ENCODE measurements around the gene TRABD2B.

Gene TRABD2B

DNA sequence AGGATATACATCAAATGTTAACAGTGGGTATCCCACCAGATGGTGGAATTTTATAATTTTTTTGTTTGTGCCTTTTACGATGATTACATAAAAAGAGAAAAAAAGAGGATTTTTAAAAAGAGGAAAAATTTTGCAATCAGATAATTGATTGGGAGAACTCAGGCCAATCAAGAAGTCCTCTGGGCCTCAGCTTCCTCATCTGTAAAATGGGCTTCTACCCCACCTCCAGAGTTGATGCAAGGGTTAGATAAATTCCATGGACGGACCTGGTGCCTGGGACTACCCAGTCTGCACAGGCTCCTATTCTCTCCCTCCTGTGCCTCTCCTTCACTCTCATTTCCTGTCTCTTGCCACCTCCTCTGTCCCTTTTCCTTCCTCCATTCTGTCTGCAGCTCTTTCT, 88.9 kb downstream of the TRABD2B start:
- TF ChIP-seq FOXP2 (optimal IDR thresholded peaks at IDR 0.05; ENCODE audit: borderline replicate concordance, extremely low read depth, extremely low read length, insufficient read depth) (no peak), SIN3A (IDR thresholded peaks at IDR 0.05; ENCODE audit: borderline replicate concordance, insufficient read depth, low read length) (no peak), POLR2AphosphoS5 (IDR thresholded peaks at IDR 0.05; ENCODE audit: low read depth, low read length) (no peak), TAF1 (IDR thresholded peaks at IDR 0.05; ENCODE audit: borderline replicate concordance, insufficient read depth, low read length) (no peak)
- TF ChIP-seq, protein P1, sequence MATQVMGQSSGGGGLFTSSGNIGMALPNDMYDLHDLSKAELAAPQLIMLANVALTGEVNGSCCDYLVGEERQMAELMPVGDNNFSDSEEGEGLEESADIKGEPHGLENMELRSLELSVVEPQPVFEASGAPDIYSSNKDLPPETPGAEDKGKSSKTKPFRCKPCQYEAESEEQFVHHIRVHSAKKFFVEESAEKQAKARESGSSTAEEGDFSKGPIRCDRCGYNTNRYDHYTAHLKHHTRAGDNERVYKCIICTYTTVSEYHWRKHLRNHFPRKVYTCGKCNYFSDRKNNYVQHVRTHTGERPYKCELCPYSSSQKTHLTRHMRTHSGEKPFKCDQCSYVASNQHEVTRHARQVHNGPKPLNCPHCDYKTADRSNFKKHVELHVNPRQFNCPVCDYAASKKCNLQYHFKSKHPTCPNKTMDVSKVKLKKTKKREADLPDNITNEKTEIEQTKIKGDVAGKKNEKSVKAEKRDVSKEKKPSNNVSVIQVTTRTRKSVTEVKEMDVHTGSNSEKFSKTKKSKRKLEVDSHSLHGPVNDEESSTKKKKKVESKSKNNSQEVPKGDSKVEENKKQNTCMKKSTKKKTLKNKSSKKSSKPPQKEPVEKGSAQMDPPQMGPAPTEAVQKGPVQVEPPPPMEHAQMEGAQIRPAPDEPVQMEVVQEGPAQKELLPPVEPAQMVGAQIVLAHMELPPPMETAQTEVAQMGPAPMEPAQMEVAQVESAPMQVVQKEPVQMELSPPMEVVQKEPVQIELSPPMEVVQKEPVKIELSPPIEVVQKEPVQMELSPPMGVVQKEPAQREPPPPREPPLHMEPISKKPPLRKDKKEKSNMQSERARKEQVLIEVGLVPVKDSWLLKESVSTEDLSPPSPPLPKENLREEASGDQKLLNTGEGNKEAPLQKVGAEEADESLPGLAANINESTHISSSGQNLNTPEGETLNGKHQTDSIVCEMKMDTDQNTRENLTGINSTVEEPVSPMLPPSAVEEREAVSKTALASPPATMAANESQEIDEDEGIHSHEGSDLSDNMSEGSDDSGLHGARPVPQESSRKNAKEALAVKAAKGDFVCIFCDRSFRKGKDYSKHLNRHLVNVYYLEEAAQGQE (IDR thresholded peaks at IDR 0.05; ENCODE audit: insufficient read depth in 1 of 2, low read depth in 2 of 2, low read length in 2 of 2) = no peak

DNA sequence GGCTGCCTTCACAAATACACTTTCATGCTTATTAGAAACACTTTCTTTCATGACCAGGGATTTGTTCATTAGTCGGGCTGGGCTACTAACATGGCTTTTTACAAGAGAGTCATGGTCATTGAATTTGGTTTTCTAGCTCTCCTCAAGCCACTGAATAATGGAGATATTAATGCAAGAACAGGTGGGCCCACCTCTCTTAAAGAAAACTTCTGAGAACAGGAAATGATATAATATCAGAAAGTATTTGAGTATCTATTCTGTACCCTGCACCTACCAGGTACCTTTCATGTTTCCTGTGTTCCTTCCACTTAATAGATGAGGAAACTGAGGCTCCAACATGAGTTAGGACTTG, 90.0 kb downstream of the TRABD2B start:
- TF ChIP-seq, protein P1 (IDR thresholded peaks at IDR 0.05; ENCODE audit: insufficient read depth in 1 of 2, low read depth in 2 of 2, low read length in 2 of 2) = no peak
- no peak for TF ChIP-seq FOXP2 (optimal IDR thresholded peaks at IDR 0.05; ENCODE audit: borderline replicate concordance, extremely low read depth, extremely low read length, insufficient read depth)
- TF ChIP-seq SIN3A (IDR thresholded peaks at IDR 0.05; ENCODE audit: borderline replicate concordance, insufficient read depth, low read length) = no peak
- no peak for TF ChIP-seq POLR2AphosphoS5 (IDR thresholded peaks at IDR 0.05; ENCODE audit: low read depth, low read length)
- no peak for TF ChIP-seq TAF1 (IDR thresholded peaks at IDR 0.05; ENCODE audit: borderline replicate concordance, insufficient read depth, low read length)

DNA sequence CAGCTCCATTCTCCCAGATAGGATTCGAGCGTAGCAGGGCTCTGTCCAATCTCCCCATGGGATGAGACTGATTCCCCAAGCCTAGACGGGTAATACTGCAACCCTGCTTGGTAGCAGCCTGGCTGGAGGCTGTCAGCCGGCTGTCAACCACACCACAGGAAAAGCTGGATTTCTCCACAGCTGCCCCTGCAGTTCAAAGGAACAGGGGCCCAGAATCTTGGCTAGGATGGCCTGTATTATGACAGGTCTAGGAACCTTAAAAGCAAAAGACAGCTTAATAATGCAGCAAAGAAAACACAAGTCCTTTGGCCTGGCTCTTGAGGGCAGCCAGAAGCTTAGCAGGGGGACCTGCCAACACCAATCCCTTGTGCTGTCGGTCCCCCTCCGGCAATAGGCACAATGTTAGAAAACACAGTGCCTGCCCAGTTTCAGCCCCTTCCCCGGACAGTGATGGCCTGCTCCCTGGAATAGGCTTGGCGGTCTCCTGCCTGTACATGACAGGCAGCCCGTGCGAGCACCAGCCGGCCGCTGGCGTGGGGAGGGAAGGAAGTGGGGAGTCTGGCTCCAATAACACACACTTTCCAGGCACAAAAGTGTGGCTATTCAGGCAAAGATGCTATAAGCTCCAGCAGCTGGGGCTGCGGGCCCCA, 90.5 kb downstream of the TRABD2B start:
- TF ChIP-seq FOXP2 (optimal IDR thresholded peaks at IDR 0.05; ENCODE audit: borderline replicate concordance, extremely low read depth, extremely low read length, insufficient read depth) (no peak), SIN3A (IDR thresholded peaks at IDR 0.05; ENCODE audit: borderline replicate concordance, insufficient read depth, low read length) (no peak; the same call in 1 of the 2 replicates), POLR2AphosphoS5 (IDR thresholded peaks at IDR 0.05; ENCODE audit: low read depth, low read length) (no peak), TAF1 (IDR thresholded peaks at IDR 0.05; ENCODE audit: borderline replicate concordance, insufficient read depth, low read length) (no peak)
- TF ChIP-seq, protein P1 (IDR thresholded peaks at IDR 0.05; ENCODE audit: insufficient read depth in 1 of 2, low read depth in 2 of 2, low read length in 2 of 2) = no peak

DNA sequence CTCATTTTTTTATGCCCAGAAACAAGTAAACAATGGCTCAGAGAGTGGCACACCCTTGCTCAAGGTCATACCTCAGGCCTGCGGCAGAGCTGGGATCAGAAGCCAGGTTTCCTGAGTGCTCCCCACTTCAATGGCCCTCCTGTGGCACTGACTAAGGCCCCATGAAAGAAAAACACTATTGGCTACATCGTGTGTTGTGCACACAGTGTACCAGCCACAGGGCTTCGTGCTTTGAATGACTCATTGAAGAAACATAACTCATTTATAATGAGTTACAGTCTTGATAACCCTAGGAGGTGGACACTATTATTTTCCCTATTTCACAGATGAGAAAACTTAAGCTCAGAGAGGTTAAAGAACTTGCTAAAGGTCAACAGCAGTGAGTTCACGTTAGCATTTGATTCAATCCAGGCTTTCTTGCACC, 91.2 kb downstream of the TRABD2B start:
- no peak for TF ChIP-seq POLR2AphosphoS5 (IDR thresholded peaks at IDR 0.05; ENCODE audit: low read depth, low read length)
- TF ChIP-seq SIN3A (IDR thresholded peaks at IDR 0.05; ENCODE audit: borderline replicate concordance, insufficient read depth, low read length) = no peak
- TF ChIP-seq, protein P1 (IDR thresholded peaks at IDR 0.05; ENCODE audit: insufficient read depth in 1 of 2, low read depth in 2 of 2, low read length in 2 of 2) = no peak
- TF ChIP-seq FOXP2 (optimal IDR thresholded peaks at IDR 0.05; ENCODE audit: borderline replicate concordance, extremely low read depth, extremely low read length, insufficient read depth) = no peak
- TF ChIP-seq TAF1 (IDR thresholded peaks at IDR 0.05; ENCODE audit: borderline replicate concordance, insufficient read depth, low read length) = no peak

All from PFSK-1 (cell line).